Astrocyte of the cerebellum (primary cell): ENCODE measurements around the gene SOCS3.
A peak's percentile ranks its signal among the peaks of the same experiment; 100 is the strongest.
"Not testable (repeated sequence)": the region's sequence is repeated elsewhere in the genome, so short reads cannot be mapped to it uniquely, and the experiment has no call there.

Source experiments
- DNase-seq: peaks from one replicate; pipeline ENCODE4 v3.0.0-alpha.2; 2011; ENCODE audit warnings: low read depth
- H3K4me3 ChIP-seq: 2 replicates; pipeline ENCODE4 v1.5.1; 2011; ENCODE audit warnings: mild to moderate bottlenecking, low read depth, low read length, moderate library complexity
- CTCF ChIP-seq: IDR thresholded peaks from 2 replicates; pipeline ENCODE4 v1.5.1; 2012; ENCODE audit warnings: low read length, low read depth, moderate library complexity, mild to moderate bottlenecking; ENCODE audit errors: missing control alignments
- in situ Hi-C: cut with HindIII; loops from 2 replicates; pipeline ENCODE4 v1.10.0; 2017; ENCODE audit warnings: low sequenced_read_pairs

Gene SOCS3

GRCh38 chr17:78335209-78335608, 24.7 kb downstream of the SOCS3 start:
- in situ Hi-C loops = no loop called here
- no peak for DNase-seq
- H3K4me3 ChIP-seq = no peak overlapping the region
- TF ChIP-seq CTCF = no peak

GRCh38 chr17:78332991-78333390, 26.9 kb downstream of the SOCS3 start:
- DNase-seq = no peak

GRCh38 chr17:78331355-78331754, 28.5 kb downstream of the SOCS3 start:
- H3K4me3 ChIP-seq, in situ Hi-C loops, DNase-seq: not testable (repeated sequence)

More at GRCh38 chr17:78332991-78333390, 26.9 kb downstream of the SOCS3 start:
- no peak overlapping the region for H3K4me3 ChIP-seq
- in situ Hi-C loops = no loop called here
- TF ChIP-seq CTCF = no peak

- no peak for TF ChIP-seq CTCF
- DNase-seq = no peak
- H3K4me3 ChIP-seq = no peak overlapping the region
- in situ Hi-C loops = no loop called here
These were observed 29.2 kb downstream of the SOCS3 start for GRCh38 chr17:78330570-78331224.

- DNase-seq = no peak
- H3K4me3 ChIP-seq = no peak overlapping the region
- peak; percentile 5 for TF ChIP-seq CTCF
- in situ Hi-C loops = no loop called here
These were observed 30.4 kb downstream of the SOCS3 start for GRCh38 chr17:78329263-78330059.

- no peak for DNase-seq
- no peak overlapping the region for H3K4me3 ChIP-seq
- no peak for TF ChIP-seq CTCF
- in situ Hi-C loops = no loop called here
These were observed 32.0 kb downstream of the SOCS3 start for GRCh38 chr17:78327880-78328279.

GRCh38 chr17:78325076-78325687, 34.7 kb downstream of the SOCS3 start:
- in situ Hi-C loops = no loop called here
- no peak for TF ChIP-seq CTCF
- DNase-seq = no peak
- no peak overlapping the region for H3K4me3 ChIP-seq
